IPS-NIHi7 (cell line): Measurements from ENCODE around the gene POFUT2.

Experiments
- DNase-seq: peaks from one replicate; pipeline ENCODE4 v3.0.0; 2012; ENCODE audit warnings: mixed read lengths; ENCODE audit errors: extremely low spot score

The POFUT2 gene

GRCh38 chr21:45249626-45250025, 38.1 kb downstream of the POFUT2 start:
- no peak for DNase-seq

DNA sequence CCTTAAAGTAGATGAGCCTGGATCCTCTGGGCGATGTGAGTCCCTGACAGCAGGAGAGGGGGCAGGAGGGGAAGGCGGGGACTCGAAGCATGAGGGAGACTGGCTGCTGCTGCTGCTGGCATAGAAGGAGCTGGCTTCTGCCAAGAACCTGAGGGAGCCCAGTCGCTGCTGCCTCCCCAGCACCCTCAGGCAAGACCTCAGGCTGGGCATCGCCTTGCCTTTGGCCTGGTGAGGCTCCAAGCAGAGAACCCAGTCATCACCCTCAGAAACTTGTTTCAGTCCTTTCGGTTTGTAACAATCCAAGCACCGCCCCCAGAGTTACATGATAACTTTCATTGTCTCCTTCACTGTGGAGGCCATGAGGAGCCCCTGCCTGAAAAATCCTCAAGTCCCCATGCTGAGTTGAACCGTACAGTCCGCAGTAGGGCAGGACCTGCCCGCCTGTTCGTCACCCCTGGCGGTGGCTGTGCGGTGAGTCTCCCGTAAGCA, 38.8 kb downstream of the POFUT2 start:
- DNase-seq: no peak

GRCh38 chr21:45248301-45248892, 39.3 kb downstream of the POFUT2 start:
- DNase-seq: no peak

DNA sequence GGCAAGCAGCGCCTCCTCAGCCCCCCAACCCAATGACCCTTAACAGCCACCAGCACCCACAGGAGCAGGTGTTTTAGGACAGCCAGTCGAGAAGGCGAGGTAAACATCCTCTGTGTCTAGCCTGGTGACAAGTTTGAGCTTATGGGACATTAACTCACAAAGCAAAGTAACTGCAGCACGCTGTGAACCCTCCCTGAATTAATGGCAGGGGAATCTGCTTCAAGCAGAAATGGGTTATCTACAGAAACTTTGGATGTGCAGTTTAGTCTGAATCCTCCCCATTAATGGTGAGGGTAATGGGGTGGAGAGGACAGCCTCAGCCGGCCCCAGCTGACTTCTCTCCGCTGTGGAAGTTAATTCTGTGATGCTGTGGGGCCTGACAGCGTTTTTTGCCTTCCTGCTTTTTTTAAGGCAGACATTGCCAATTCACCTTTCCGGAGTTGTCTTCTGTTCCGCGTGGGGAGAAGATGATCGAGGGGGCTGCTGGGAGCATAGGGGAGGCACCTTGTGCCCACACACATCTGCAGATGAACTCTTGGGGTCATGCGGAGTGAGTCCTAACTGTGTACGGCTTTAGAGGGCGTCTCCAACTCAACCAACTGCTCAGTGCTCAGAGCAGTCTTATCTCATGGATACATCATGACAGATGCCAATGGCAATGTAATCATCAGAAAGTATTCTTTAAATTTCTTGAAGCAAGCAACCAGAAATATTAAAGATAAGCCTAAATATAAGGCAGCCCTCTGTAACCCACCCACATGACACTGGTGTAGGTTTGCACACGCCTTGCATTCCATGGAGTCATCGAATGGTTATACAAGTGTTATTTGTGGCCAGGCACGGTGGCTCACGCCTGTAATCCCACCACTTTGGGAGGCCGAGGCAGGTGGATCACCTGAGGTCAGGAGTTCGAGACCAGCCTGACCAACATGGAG, 41.0 kb downstream of the POFUT2 start:
- no peak for DNase-seq

DNA sequence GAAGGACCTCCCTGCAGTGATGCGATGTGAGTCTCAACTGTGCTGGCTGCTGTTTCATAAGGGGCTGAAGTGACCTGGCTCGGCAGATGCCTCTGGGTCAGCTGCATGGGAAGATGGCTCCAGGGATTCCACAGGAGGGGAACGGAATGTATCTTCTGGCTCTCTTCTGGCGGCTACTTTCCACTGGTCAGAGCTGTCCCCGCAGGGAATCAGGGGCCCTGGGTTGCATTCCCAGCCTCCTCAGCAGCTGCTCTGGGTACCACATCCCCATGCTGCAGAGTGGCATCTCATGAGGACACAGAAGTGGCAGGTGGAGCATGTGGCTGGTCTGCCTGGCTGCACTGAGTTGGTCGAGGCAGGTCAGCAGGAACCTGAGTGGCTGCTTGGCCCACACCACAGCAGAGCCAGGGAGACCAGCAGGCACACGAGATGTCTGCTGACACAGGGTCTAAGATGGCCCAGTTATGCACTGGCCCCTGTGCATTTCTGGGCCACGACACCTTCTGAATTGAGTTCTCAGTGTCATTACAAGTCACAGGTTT, 42.8 kb downstream of the POFUT2 start:
- DNase-seq: no peak

- no peak for DNase-seq
These were observed 44.1 kb downstream of the POFUT2 start for GRCh38 chr21:45243603-45244002.

DNA sequence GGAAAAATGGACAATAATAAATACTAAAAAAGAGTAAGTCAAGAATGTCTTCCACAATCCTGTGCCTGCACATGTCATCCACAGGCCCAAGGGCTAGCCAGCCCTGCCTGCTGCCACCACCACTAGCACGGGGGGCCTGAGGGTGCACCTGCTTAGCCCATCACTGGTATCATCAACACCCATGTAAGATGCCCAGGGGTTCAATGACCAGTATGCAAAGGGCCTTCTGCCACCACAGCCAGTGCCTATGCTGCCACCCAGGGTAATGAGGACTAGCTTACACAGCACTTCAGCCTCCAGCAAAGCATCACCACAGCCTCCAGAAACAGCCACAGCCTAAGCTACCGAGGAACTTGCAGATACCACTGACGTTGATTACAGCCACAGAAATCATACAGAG, 46.3 kb downstream of the POFUT2 start:
- DNase-seq: no peak

GRCh38 chr21:45237401-45237800, 50.3 kb downstream of the POFUT2 start:
- DNase-seq: no peak

- no peak for DNase-seq
These were observed 51.2 kb downstream of the POFUT2 start for GRCh38 chr21:45236481-45236880.

GRCh38 chr21:45235488-45235887, 52.2 kb downstream of the POFUT2 start:
- DNase-seq: no peak

DNA sequence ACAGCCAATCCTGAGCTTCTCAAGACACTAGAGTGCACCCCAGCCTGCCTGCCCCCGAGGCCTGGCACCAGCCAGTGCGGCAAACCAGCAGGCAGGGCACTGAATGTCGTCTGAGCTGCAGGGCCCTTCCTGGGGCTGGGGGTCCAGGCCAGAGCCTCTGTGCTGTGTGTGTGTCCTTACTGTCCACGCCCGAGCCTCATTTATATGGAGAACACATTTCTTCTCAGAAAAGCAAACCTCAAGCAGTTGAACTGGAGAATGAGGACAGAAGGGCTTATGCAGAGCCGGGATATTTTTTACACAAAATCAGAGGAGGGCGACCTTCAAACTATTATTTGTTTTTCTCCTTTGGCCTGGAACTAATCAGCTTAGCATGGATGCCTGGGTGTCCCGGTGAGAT, 52.7 kb downstream of the POFUT2 start:
- no peak for DNase-seq

DNA sequence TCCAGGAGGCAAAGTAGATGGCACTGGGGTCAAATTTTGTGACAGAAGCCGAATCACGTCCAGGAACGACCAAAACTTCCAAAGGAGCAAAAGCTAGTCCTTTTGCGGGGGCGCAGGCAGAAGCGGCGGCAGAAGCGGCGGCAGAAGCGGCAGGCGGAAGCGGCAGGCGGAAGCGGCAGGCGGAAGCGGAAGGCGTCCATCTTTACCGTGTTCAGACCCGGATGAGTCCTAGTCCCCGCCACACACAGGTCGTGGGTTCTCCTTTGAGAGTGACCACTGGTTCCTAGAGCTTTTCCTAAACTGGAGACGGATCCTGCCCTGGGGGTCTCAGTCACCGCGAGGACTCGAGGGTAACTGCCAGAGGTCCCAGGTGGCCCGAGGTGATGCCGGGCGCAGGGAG, 53.6 kb downstream of the POFUT2 start:
- DNase-seq: no peak

GRCh38 chr21:45231705-45232104, 56.0 kb downstream of the POFUT2 start:
- DNase-seq: no peak

GRCh38 chr21:45228656-45229240, 58.9 kb downstream of the POFUT2 start:
- DNase-seq: no peak

- DNase-seq: no peak
These were observed 59.5 kb downstream of the POFUT2 start for GRCh38 chr21:45228171-45228641.

DNA sequence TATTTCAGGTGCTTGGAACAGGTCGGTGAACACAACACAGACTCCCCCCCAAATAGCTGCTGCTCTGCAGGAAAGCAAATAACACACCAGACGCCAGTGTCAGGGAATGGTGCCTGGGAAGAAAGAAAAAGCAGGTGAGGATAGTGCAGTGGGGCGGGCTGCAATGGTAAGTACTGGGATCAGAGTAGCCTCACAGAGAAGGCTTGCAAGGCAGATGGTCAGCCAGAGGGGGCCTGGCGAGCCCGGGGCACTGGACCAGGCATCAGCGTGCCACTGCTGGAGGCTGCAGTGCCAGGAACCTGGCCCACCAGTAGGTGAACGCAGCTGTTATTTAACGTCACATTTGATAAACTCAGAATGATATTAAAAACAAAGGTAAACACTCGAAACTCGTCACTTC, 60.0 kb downstream of the POFUT2 start:
- DNase-seq: no peak

- DNase-seq: no peak
These were observed 61.0 kb downstream of the POFUT2 start for GRCh38 chr21:45226540-45227326.

- no peak for DNase-seq
These were observed 61.9 kb downstream of the POFUT2 start for GRCh38 chr21:45225741-45226327.

- no peak for DNase-seq
These were observed 62.5 kb downstream of the POFUT2 start for GRCh38 chr21:45225041-45225740.

GRCh38 chr21:45224189-45224938, 63.3 kb downstream of the POFUT2 start:
- no peak for DNase-seq
